RWPE2 (cell line): ENCODE data around the gene CMIP.
"Not testable (repeated sequence)": the region's sequence is repeated elsewhere in the genome, so short reads cannot be mapped to it uniquely, and the experiment has no call there.

Experiments used
- ATAC-seq: fragments of 200-7000 bp; cut with Tn5 transposase; 3 replicates; pipeline ENCODE4 v1.9.1; 2021; ENCODE audit warnings: low read depth
- DNase-seq: peaks from one replicate; pipeline ENCODE4 v3.0.0-alpha.2; 2020; ENCODE audit warnings: low spot score
- H3K27ac ChIP-seq: fragments of 450-650 bp; 2 replicates; pipeline ENCODE4 v1.5.1; 2017; ENCODE audit warnings: mild to moderate bottlenecking; ENCODE audit not compliant: poor library complexity, severe bottlenecking
- H3K27me3 ChIP-seq: fragments of 250-450 bp; sonication (Bioruptor Pico); 2 replicates; pipeline ENCODE4 v1.5.1; 2021; ENCODE audit warnings: mild to moderate bottlenecking, moderate library complexity; ENCODE audit not compliant: insufficient read depth, poor library complexity, severe bottlenecking
- H3K36me3 ChIP-seq: fragments of 250-450 bp; sonication (Bioruptor Pico); 2 replicates; pipeline ENCODE4 v1.5.1; 2020; ENCODE audit warnings: low read depth, mild to moderate bottlenecking, moderate library complexity
- H3K4me1 ChIP-seq: fragments of 250-450 bp; sonication (Bioruptor Pico); 2 replicates; pipeline ENCODE4 v1.5.1; 2021; ENCODE audit warnings: mild to moderate bottlenecking, moderate library complexity; ENCODE audit not compliant: insufficient read depth, poor library complexity, severe bottlenecking
- H3K4me3 ChIP-seq: fragments of 250-450 bp; sonication (Bioruptor Pico); 2 replicates; pipeline ENCODE4 v1.5.1; 2021; ENCODE audit warnings: mild to moderate bottlenecking, moderate library complexity; ENCODE audit not compliant: severe bottlenecking
- H3K9me3 ChIP-seq: fragments of 250-450 bp; sonication (Bioruptor Pico); 2 replicates; pipeline ENCODE4 v1.5.1; 2021; ENCODE audit warnings: mild to moderate bottlenecking, moderate library complexity; ENCODE audit not compliant: severe bottlenecking
- CTCF ChIP-seq: fragments of 450-650 bp; IDR thresholded peaks from one replicate; pipeline ENCODE4 v1.5.1; 2017; ENCODE audit warnings: mild to moderate bottlenecking, moderate library complexity; ENCODE audit not compliant: poor library complexity, severe bottlenecking

CMIP gene

GRCh38 chr16:81421126-81421525 is 23.5 kb upstream of the CMIP start:
- Histone ChIP-seq H3K27me3 (no peaks in the 10 kb centered on the region), H3K9me3 (no peaks in the 10 kb centered on the region), H3K4me3 (no peak overlapping the region), H3K36me3 (no peaks in the 10 kb centered on the region), H3K27ac (no peak overlapping the region), H3K4me1 (peaks cover 3% of the 10 kb centered on the region)
- no peak for TF ChIP-seq CTCF
- no peak for DNase-seq
- ATAC-seq: no peak

GRCh38 chr16:81421536-81421935 is 23.1 kb upstream of the CMIP start:
- ATAC-seq (no peak), DNase-seq (no peak)
- no peaks in the 10 kb centered on the region for H3K9me3 ChIP-seq
- peaks cover 3% of the 10 kb centered on the region for H3K4me1 ChIP-seq
- no peaks in the 10 kb centered on the region for H3K36me3 ChIP-seq
- H3K27ac ChIP-seq: no peak overlapping the region
- no peaks in the 10 kb centered on the region for H3K27me3 ChIP-seq
- TF ChIP-seq CTCF: no peak
- no peak overlapping the region for H3K4me3 ChIP-seq

GRCh38 chr16:81422153-81422552 is 22.5 kb upstream of the CMIP start:
- H3K9me3 ChIP-seq, H3K4me1 ChIP-seq, H3K27me3 ChIP-seq, H3K27ac ChIP-seq, DNase-seq, H3K4me3 ChIP-seq, H3K36me3 ChIP-seq, ATAC-seq: not testable (repeated sequence)

GRCh38 chr16:81424771-81425170 is 19.8 kb upstream of the CMIP start:
- Histone ChIP-seq H3K4me3 (no peak overlapping the region), H3K9me3 (no peaks in the 10 kb centered on the region), H3K27me3 (no peaks in the 10 kb centered on the region), H3K27ac (no peak overlapping the region), H3K4me1 (peaks cover 3% of the 10 kb centered on the region), H3K36me3 (no peaks in the 10 kb centered on the region)
- ATAC-seq (0 out of 3 replicates have a peak, but pooled peaks have one; percentile 38), DNase-seq (no peak)
- no peak for TF ChIP-seq CTCF

GRCh38 chr16:81427219-81427618 is 17.4 kb upstream of the CMIP start:
- no peak for TF ChIP-seq CTCF
- ATAC-seq: no peak
- Histone ChIP-seq H3K9me3 (no peaks in the 10 kb centered on the region), H3K27me3 (no peaks in the 10 kb centered on the region), H3K27ac (no peak overlapping the region), H3K4me1 (peaks cover 3% of the 10 kb centered on the region), H3K4me3 (no peak overlapping the region), H3K36me3 (no peaks in the 10 kb centered on the region)
- no peak for DNase-seq
